ENCODE results near the gene EFTUD2.
"Not testable (repeated sequence)": the region's sequence is repeated elsewhere in the genome, so short reads cannot be mapped to it uniquely, and the experiment has no call there.

EFTUD2 gene

DNA sequence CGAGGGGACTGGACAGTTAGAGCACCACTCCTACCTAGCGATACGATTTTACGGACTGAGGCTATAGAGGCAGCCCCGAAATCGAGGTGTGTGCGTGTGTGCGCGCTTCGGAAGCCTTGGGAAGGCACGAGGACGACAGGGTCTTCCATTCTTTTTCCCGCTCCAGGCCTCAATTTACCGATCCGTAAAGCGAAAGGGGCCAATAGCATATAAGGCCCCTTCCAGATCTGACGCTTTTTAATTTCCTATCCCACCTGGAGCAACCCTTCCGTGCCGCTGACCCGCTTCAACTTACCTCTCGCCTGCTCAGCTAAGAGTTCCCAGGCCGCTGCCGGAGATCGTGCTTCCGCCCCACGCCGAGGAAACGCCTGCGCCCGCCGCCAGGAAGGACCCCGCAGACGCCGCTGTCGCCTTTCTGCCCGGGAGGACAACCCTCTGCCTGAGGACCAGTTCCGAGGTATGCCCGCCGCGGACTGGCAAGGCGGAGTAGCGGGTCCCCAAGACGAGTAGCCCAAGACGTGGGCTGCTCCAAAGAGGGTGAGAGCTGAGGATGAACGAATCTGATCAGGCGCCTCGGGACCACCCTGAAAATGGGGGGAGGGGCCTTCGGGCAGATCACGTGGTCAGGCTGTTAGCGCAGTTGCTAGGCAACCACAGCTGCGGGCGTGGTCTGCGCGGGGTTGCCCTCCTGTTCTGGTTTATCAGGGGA, at the start of gene EFTUD2:
EFTUD2 (minus strand) TSS at position 372 of the 709 bp plus-strand sequence. CDS start 4,924 bp downstream, outside the sequence.
- DNase-seq (ENCODE audit: low spot score): peak; percentile 92

DNA sequence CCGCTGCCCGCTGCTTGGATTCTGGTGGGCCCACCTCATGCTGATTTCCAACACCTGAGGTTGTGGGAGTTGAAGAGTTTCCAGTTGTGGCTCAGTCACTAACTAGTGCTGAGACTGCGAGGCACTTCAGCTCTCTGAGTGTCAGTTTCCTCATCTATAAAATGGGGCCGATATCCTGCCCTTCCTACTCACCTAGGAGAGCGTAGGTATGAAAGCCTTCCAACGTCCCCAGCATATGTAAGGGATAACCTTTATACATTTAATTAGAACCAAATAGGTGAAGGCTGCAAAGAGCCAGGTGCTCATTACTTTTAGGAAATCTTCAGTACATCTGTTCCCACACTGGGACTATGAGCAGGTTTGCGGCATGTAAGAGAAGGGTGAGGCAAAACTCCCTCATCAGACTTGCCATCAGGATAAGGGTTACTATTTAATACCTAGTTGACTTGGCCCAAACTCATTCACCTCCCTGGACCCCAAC, 49.1 kb upstream of the EFTUD2 start:
- DNase-seq (ENCODE audit: low spot score): no peak

DNA sequence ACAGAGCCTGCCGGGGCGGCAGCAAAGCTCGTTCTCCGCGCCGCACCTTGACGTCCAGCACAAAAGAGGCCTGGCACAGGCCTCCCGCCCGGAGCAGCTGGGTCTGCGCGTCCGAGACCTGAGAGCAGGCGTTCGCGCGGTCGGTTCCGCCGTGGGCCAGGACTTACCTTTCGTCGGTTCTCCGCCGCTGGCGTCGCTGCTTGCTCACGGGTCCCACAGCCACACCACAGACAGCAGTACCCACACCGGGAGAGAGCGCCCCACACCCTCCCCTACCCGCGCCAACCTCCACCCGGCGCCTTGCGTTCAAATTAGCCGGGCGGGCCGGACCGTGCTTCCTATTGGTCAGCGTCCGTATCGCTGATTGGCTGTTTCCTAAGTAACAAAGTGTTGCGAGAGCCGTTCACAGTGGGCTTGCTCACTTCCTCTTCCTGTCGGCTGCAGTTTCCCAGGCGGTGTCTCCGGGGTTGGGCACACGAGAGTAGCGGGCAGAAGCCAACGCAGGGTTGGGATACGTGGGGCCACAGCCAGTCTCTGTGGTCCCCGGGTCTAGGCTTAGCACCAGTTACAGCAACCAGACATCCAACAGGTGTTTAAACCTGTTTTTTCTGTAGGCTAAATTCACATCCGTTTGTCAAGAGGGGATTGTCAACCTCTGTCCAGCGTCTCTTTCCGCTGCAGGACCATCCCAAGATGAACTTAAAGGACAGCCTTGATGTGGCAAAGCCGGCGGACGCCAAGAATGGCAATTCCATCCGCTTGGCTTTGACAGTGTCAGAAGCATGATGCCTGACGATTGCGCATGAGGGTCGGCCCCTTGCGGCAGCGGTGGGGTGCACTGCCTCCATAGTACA, 48.4 kb upstream of the EFTUD2 start, which contains the start of gene KIF18B:
KIF18B (minus strand) TSS at position 313 of the 854 bp plus-strand sequence. CDS start 11,429 bp downstream, outside the sequence.
- DNase-seq (ENCODE audit: low spot score): peak; percentile 99

DNA sequence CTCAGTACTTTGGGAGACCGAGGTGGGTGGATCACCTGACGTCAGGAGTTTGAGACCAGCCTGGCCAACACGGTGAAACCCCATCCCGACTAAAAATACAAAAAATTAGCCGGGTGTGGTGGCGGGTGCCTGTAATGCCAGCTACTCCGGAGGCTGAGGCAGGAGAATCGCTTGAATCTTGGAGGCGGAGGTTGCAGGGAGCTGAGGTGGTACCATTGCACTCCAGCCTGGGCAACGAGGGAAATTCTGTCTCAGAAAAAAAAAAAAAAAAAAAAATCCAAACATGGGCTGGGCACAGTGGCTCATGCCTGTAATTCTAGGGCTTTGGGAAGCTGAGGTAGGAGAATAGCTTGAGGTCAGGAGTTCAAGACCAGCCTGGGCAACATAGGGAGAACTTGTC, 46.4 kb upstream of the EFTUD2 start:
- DNase-seq (ENCODE audit: low spot score): not testable (repeated sequence)

DNA sequence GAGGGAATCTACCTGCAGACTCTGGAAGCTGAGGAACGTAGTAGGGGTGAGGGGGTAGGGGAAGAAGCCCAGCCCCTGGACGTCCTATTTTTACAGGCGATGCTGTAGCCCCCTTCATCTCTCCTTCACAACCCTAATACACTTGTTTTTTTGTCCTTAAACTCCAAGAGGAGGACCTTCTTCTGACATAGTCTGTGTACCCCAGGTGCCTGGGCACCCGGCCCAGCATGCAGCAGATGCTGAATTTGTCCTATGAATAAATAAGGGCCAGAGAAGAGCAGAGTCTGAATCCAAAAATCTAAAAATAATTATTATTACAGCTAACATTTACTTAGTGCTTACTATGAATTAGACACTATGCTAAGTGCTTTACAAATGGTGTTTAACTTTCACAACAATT, 43.2 kb upstream of the EFTUD2 start:
- DNase-seq (ENCODE audit: low spot score): no peak

DNA sequence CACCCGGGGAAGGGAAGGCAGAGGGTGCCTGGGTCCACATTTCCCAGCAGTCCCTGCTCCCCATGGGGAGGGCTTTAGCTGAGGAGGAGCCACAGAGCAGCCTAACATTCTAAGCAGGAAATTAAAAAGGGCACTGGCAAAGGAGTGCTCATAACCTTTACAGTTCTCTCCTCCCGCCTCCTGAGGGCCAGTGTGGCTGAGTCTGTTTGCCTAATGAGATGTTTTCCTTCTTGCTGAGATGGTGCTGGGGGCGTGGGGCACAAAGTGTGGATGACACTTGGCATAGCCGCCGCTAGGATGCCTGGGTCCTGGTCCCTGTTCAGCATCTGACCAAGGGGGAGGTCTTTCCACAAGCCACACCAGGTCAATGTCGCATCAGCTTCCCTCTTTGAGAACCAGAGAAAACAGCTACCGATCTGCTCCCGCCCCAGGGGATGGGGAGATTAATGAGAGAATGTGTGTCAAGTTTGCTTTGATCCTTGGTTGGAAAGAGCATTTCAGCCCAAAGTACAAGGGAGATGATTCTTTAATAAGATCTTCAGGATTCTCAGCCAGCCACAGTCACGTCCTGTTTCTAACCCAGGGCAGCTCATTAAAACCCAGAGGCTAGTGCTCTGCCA, 42.6 kb upstream of the EFTUD2 start:
- DNase-seq (ENCODE audit: low spot score): no peak

DNA sequence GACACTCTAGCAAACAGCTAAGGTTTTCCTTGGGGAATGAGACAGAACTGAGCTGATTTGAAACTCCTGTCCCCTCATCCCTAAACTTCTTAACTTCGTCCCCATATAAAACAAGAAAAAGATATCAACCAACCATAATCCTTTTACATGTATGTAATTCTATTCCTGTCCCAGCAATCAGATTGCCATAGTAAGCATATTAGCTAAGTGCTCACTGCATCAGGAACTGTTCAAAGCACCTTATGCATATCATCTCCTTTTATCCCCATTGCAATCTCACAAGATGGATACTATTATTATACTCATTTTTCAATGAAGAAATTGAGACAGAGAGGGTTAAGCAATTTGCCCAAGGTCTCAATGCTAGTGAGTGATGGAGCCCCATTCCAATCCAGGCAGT, 41.5 kb upstream of the EFTUD2 start:
- DNase-seq (ENCODE audit: low spot score): no peak

DNA sequence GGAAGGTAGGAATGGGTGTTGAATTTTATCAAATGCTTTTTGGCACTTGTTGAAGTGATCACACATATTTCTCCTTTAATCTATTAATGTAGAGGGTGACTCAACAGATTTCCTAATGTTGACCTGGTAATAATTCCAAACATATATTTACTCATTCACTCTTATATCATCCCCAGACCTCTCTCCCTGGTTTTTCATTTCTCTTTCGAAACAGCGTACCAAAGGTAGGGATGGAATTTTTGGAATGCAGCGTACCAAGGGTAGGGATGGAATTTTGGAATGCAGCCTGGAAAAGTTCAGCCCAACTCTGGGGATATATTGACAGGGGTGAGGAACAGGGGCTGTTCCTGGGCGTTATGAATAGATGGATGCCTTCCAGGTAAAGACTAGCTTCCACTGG, 41.1 kb upstream of the EFTUD2 start:
- no peak for DNase-seq (ENCODE audit: low spot score)

DNA sequence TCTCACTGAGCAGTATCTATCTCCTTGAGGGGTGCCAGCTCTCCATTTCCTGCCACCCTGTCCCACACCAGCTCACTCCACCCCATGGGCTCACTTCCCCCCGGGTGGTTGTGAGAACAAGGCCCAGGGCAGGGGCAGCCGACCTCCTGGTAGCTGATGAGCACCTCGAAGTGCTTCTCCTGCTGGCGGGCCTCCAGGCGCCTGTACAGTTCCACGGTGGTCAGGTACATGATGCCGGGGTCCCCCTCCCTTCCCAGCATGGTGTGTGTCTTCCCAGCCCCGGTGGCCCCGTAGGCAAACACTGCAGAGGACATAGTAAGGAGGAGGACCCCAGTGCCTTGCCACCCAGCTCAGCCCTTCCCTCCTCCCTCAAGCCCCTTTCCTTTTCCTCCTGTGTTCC, 35.9 kb upstream of the EFTUD2 start:
- DNase-seq (ENCODE audit: low spot score): no peak

DNA sequence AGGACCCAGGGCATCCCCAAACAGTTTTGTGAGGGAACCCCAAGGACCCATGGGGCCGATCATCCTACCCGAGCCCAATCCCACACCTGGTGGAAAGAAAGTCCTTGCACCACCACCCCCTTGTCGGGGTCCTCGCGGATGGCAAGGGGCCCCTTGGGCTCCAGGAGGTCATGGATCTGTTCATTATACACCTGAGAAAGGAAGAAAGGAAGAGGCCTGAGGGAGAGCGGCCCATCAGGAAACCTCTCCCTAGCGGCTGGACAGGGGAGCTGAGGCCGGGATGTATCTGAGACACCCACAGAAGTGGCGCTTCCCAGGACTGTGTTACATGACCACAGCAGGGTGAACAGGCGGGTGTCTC, 35.5 kb upstream of the EFTUD2 start:
- no peak for DNase-seq (ENCODE audit: low spot score)

DNA sequence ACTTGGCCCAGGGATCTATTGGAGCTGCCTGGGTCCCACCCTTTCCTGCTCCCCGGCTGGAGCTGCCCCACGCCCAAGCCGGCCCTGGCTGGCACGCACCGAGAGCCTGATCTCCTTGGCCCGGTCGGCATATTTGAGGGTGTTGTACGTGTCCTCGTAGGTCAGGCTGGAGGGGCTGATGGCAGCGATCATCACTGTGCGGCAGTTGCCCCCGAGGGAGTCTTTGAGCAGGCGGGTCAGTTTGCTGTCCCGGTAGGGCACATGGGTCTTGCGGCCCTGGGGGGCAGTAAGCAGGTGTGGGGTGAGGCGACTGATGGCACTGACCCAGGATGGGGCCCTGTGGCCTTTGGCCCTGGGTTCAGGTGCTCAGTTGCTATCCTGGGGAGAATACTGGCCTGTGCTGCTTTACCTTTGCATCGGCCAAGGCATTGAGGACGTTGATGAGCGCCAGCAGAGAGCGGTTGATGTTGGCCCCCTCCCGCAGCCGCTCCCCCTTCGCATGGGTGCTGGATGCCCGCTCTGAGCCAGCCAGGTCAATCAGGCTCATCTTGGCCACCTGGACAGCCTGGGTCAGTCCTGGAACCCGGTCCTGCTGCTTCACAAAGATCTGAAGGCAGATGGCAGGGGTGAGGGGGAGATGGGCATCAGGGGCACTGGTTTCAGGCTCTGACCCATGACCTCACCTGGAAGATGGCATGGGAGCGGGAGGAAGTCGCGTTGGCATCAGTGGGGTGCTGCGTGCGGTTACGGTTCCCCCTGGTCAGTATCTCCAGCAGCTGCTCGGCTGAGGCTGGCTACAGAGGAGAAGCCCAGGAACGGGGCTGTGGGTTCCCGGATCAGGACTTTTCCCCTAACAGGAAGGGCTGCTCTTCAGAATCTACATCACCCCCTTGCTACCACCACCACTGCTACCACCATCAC, 34.8 kb upstream of the EFTUD2 start:
- no peak for DNase-seq (ENCODE audit: low spot score)

DNA sequence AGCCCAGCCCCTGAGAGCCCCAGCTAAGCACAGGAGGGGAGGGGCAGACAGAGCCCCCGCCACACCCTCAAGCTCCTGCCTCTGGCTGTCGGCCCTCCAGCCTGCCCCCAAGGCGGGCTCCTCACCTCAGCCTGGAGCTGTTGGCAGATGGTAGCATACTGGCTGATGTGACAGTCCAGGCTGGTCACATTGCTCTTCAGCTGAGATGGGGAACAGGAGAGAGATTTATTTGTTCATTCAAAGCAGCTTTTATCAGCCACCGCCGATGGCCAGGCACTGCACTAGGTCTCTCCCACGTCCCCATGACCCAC, 33.5 kb upstream of the EFTUD2 start:
- no peak for DNase-seq (ENCODE audit: low spot score)

DNA sequence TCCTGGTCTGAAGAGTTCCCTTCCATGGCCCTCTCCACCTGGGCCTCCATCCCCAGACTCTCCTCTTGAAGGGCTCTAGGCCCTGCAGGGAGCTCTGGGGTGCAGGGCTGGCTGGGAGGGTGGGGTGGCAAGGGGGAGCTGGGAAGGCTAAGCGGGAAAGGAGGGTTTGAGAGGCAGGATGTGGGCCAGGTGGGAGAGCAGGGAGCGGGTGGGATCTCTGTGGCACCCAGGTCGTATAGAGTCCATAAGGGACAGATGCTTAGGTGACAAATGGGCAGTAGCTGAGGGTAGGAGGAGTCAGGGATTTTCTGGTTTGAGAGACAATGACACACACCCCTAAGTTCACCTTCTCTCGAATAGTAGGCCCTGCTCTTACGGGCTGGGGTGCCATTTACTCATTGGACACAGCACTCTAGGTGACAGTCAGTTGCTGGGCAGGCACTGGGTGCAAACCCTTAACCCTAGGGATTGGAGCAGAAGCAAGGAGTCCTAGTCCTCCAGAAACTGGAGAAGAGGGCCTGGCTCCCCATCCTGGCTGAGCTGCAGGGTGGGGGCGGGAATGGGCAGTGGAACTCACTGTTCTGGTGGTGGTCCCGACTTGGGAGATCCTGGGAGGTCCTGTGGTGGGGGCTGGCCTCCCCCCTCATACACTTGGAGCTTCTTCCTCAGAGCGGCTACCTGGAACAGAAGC, 33.0 kb upstream of the EFTUD2 start:
- no peak for DNase-seq (ENCODE audit: low spot score)

DNA sequence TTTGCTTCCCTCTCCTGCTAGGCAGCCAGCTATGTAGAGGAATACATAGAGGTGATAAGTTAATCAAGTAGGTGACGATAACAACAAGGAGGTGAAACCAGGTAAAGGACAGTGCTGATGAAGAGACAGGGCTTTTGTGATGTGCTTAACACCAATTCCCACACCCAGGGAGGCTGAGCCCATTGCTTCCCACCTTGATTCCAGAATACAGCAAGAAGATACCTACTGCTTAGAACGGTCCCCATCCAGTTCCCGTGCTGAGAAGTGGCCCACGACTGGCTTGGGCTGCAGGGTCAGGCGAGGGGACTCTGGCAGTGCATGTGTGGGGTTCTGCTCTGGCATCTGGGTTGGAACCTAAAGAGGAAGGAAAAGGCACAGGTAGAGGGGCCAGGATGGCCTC, 32.1 kb upstream of the EFTUD2 start:
- no peak for DNase-seq (ENCODE audit: low spot score)

DNA sequence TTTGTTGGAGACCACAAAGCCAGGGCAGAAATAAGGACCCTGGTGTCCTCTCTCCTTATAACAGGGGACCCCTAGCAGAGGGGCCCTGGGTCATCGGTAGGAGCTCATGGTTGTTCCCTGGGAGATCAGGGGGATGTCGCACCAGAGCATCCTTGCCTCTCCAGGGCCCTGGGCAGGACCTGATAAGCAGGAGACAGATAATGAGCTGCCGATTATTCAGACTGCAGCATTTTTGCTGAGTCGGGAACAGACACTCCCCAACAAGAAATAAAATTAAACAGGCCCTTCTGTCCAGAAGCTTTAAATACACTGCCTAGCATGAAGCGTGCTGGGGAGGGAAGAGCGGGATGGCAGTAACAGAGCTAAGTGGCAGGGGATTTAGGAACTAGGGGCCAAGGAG, 31.4 kb upstream of the EFTUD2 start:
- DNase-seq (ENCODE audit: low spot score): no peak

DNA sequence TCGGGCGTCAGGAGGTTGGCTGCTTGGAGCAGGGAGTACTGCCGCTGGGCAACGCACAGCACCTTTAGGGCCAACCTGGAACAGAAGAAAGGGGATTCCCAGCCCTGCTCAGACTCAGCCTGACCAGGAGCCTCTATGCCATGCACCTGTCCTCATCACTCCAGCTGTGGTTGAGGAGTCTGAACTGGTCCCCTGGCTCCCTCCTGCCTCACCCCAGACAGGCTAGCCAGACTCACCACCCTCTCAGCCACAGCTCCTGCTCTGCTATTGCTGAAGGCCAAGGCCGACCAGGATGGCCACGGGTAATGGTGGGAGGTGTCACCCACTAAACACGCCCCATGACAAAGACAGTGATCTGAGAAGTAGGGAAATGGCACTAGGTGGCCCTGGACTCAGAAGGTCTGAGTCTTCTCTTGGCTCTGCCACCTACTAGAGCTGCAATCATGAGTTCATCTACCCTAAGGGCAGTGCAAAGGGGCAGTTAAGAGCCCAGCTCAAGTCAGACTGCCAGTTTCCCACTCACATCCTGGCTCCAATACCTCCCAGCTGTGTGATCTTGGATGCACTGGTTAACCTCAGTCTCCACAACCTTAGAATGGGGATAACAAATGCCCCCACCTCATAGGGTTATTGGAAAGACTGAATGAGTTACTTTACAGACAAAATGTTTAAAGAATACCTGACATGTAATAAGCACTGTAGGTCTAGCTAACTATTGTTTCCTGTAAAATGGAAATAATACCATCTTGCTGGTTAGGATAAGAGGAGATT, 29.9 kb upstream of the EFTUD2 start:
- no peak for DNase-seq (ENCODE audit: low spot score)

DNA sequence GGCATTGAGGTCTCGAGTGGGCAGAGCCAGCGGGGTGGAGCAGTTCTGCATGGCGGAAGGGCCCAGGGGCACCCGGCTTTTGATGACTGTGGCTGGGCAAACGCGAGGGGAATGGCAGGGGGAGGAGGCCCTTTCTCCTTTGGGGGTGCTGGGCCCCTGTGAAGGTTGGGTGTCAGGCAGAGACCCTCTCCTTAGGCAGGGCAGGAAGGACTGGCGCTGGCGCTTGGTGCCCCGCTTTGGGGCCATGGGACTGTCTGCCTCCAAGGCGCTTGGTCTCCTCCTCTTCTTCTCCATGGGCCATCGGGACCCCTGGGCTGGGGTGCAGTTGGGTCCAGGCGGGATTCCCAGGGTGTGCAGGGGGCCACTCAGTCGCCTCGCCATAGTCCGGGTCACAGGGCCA, 28.9 kb upstream of the EFTUD2 start:
- no peak for DNase-seq (ENCODE audit: low spot score)

DNA sequence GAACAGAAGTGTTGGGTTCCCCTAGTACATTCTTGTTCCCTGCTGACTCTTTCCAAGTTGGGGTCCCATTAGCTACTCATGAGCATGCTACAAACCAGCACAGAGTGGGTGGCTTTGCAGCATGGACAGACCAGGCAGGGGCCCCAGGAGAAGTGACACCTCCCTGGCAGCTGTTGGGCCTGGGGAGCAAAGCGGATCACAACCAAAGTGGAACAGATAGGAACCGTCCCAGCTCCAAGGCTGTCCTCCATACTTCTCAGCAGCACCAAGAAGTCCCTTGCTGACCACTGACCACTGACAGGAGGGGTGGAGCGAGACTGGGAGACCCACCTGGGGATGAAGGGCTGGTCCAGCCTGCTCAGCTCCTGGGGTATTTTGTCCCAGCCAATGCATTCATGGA, 28.5 kb upstream of the EFTUD2 start:
- DNase-seq (ENCODE audit: low spot score): no peak

DNA sequence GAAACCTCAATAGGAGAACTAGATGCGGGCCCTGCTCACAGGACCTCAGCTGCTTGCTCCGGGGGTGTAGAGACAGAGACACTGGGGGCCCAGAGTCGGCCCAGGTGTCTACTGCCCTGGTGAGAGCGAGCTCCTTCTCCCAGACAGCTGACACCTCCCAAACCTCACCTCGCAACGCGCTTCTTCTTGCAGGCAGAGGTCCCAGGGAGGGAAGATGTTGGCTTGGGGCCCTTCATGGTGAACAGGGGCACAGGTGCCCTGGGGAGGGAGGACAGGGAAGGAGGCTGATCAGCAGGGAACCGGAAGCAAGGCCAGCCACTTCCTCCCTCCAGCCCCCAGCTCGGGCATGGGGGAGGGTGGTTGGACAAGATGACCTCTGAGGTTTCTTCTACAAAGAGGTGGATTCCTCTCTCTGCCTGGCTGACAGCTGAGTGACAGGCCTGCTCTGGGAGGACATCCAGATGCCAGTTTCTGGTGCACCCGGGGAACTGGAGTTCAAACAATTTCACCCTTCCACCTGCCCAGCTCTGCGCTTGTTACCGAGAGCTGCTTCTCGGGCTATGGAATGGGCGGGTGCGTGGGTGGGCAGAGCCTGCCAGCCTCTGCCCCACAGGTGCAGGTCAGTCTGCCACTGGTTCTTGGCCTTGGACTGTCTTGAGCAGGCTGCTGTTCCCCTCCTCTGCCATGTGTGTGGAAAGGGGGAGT, 27.7 kb upstream of the EFTUD2 start:
- DNase-seq (ENCODE audit: low spot score): no peak
